ENCODE results near the gene MATN1. TPM values are rescaled to one million over a fixed set of nuclear protein-coding genes. Genes with fewer than 3 reads are reported as not detected.
A peak's percentile ranks its signal among the peaks of the same experiment; 100 is the strongest.

The MATN1 gene
- polyA plus RNA-seq, 1 donor = 0.30 TPM

DNA sequence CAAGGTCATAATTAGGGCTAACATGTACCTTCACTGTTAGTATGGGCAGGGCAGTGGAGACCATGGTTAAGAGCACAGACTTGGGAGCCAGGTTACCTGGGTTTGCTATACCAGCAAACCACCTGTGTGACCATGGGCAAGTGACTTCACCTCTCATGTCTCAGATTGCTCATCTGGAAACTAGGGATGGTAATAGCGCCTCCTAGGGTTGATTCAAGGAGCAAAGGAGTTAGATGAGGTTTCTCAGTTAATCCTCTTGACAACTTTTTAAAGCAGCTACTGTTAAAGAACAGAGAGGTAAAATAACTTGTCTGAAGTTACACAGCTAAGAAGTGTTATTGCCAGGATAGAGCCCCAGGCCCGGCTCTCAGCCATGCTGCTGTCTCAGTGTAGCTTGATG, 790 bp upstream of the MATN1 start:
- H3K27ac ChIP-seq (ENCODE audit: low read length) = no peak overlapping the region
- H3K4me1 ChIP-seq (ENCODE audit: control insufficient read depth, insufficient read depth, low read length) = peaks cover 43% of the 10 kb centered on the region
- H3K9me3 ChIP-seq (ENCODE audit: control insufficient read depth, low read depth, low read length) = no peaks in the 10 kb centered on the region
- no peak for DNase-seq
- H3K36me3 ChIP-seq (ENCODE audit: control insufficient read depth, insufficient read depth, low read length) = peaks cover 27% of the 10 kb centered on the region
- H3K4me3 ChIP-seq (ENCODE audit: low read length) = no peak overlapping the region
- no peaks in the 10 kb centered on the region for H3K27me3 ChIP-seq (ENCODE audit: control insufficient read depth, insufficient read depth, low read length)
- no CpG with 5 or more reads among the region's 2 CpGs for WGBS (ENCODE audit: insufficient coverage, low lambda C conversion rate)

DNA sequence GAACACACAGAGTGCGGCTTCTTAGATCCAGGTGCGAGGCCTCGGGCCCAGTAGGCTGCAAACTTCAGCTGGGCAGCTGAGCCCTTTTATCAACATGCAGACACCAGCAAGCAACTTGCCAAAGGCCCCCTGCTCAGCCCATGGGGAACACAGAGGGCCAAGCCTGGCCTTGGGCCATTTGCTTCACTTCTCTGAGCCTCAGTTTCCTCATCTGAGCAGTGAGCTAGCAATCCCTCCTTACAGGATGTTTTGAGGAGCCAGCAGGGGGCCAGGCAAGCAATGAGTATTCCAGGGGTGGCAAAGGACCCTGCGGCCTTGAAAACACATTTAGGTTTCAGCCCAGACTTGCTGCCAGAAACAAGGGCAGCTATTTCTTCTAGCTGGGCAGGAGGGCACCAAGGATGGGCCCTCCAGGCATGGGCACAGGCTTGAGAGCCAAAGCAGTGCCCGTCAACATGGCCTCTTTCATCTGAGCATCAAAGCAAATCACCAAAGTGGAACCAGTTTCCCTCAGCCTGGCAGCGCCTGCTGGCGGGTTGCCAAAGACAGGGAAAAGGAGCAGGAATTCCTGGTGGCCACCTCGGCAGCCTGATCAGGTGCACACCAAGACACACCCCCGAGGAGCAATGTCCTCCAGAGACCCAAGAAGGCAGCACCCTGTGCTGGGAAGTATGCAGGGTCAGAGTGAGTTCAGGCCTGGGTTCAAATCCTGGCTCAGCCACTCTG, 1.4 kb downstream of the MATN1 start:
- WGBS (ENCODE audit: insufficient coverage, low lambda C conversion rate) = no CpG with 5 or more reads among the region's 9 CpGs
- H3K4me3 ChIP-seq (ENCODE audit: low read length) = no peak overlapping the region
- peaks cover 9% of the 10 kb centered on the region for H3K9me3 ChIP-seq (ENCODE audit: control insufficient read depth, low read depth, low read length)
- H3K27ac ChIP-seq (ENCODE audit: low read length) = no peak overlapping the region
- no peaks in the 10 kb centered on the region for H3K27me3 ChIP-seq (ENCODE audit: control insufficient read depth, insufficient read depth, low read length)
- DNase-seq = peak; percentile 44 to 73
- peaks cover 27% of the 10 kb centered on the region for H3K36me3 ChIP-seq (ENCODE audit: control insufficient read depth, insufficient read depth, low read length)
- peaks cover 27% of the 10 kb centered on the region for H3K4me1 ChIP-seq (ENCODE audit: control insufficient read depth, insufficient read depth, low read length)

DNA sequence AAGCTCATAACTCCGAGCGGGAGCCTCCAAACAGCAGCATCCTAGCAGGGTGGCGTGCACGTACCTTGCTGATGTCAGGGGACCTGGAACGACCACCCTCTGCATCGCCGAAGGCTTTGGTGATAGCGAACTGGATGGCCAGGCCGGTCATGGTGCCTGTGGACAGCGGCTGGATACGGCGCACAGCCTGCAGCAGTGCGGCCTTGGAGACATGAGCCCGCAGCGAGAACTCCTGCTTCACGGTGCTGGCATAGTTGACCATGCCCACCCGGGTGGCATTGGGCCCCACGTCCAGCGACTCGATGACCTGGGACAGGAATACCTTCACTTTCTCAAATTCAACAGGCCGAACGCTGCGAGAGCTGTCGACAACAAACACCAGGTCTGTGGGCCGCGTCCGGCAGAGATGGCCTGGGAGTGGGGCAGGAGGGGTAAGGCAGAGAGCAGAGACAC, 2.0 kb downstream of the MATN1 start:
- Histone ChIP-seq H3K27me3 (ENCODE audit: control insufficient read depth, insufficient read depth, low read length) (no peaks in the 10 kb centered on the region), H3K4me3 (ENCODE audit: low read length) (no peak overlapping the region), H3K9me3 (ENCODE audit: control insufficient read depth, low read depth, low read length) (peaks cover 9% of the 10 kb centered on the region), H3K27ac (ENCODE audit: low read length) (no peak overlapping the region), H3K4me1 (ENCODE audit: control insufficient read depth, insufficient read depth, low read length) (peaks cover 23% of the 10 kb centered on the region), H3K36me3 (ENCODE audit: control insufficient read depth, insufficient read depth, low read length) (peaks cover 26% of the 10 kb centered on the region)
- no CpG with 5 or more reads among the region's 27 CpGs for WGBS (ENCODE audit: insufficient coverage, low lambda C conversion rate)
- no peak for DNase-seq

DNA sequence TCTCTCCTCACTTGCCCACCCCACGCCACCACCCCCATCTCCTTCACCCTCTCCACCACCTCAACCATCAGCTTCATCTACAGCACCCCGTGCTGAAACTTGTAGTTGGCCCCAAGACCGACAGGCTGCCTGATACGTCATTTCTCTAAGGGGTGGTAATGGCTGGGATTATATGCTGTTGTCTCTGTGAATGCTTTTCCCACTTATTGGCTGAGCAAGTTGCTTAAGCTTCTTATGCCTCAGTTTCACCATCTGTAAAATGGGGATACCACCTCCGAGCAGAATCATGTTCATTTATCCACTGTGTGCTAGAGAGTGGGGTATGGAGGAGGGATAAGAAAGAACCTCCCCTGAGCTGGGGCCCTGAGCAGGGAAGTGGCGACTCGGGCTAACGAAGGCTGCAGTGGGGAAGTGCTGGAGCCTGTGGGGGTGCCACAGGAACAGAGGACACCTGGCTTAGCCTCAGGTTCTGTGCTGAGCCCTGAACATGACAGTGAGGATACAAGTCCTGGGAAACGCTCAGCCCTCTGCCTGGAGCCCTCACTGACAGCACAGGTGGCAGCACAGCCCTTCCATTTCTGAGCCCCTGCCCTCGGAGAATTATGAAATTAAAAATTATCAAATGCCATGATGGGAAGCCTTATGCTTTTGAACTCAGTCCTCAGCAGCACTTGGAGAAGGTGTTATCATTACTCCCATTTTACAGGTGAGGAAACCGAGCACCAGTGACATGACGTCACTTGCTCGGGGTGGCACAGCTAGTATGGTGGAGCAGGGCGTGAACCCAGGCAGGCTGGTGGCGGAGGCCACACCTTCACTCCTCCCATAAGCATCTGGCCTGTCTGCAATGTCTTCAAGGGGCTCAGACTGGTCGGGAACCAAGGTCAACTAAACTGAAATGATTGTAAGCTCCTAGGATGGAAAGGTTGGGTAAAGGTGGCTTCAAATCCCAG, 2.8 kb downstream of the MATN1 start:
- Histone ChIP-seq H3K4me3 (ENCODE audit: low read length) (no peak overlapping the region), H3K4me1 (ENCODE audit: control insufficient read depth, insufficient read depth, low read length) (peaks cover 22% of the 10 kb centered on the region), H3K27me3 (ENCODE audit: control insufficient read depth, insufficient read depth, low read length) (no peaks in the 10 kb centered on the region), H3K27ac (ENCODE audit: low read length) (no peak overlapping the region), H3K9me3 (ENCODE audit: control insufficient read depth, low read depth, low read length) (peaks cover 14% of the 10 kb centered on the region), H3K36me3 (ENCODE audit: control insufficient read depth, insufficient read depth, low read length) (peaks cover 20% of the 10 kb centered on the region)
- no CpG with 5 or more reads among the region's 16 CpGs for WGBS (ENCODE audit: insufficient coverage, low lambda C conversion rate)
- no peak for DNase-seq

DNA sequence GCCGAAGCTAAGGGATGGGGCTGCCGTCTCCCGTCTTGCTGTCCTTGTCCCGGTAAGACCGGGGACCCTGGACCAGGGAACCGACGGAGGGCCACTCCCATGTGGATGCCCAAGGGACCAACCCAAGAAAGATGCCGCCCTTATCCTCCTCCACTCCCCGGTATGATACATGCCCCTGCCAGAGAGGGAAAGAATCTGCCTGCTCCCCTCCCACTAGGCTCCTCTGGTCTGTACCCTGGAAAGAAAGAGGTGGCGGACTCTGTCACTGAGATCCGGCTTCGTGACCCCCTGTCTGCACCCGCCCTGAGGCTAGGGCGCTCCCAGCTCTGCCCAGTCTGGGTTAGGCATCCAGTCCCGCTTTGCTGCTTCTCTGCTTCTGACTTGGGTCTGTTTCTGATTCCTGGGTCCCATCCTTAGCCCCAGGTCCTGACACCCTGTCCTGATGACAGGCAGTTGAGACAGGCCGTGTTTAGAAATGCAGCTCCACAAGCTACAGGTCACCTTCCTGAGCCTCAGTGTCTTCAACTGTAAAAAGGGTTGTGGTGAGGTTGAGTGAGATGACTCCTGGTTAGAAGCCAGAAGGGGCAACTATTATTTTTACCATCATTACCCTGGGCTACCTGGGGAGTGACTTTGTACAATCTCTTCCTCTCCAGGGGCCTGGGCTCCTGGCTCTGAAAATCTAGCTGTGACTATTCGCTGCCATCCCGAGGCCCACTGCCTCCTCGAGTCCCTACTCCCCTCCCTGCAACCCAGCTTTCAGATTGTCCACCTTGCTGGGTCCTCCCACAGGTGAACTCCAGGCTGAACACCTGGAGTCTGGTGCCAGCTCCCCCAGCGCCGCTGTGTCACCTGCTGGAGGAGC, 3.7 kb downstream of the MATN1 start:
- H3K27ac ChIP-seq (ENCODE audit: low read length) = peak overlapping the region; percentile 100
- H3K9me3 ChIP-seq (ENCODE audit: control insufficient read depth, low read depth, low read length) = peaks cover 14% of the 10 kb centered on the region
- peak overlapping the region; percentile 89 for H3K4me3 ChIP-seq (ENCODE audit: low read length)
- peaks cover 19% of the 10 kb centered on the region for H3K36me3 ChIP-seq (ENCODE audit: control insufficient read depth, insufficient read depth, low read length)
- H3K4me1 ChIP-seq (ENCODE audit: control insufficient read depth, insufficient read depth, low read length) = peaks cover 22% of the 10 kb centered on the region
- no peak for DNase-seq
- H3K27me3 ChIP-seq (ENCODE audit: control insufficient read depth, insufficient read depth, low read length) = no peaks in the 10 kb centered on the region
- no CpG with 5 or more reads among the region's 21 CpGs for WGBS (ENCODE audit: insufficient coverage, low lambda C conversion rate)

DNA sequence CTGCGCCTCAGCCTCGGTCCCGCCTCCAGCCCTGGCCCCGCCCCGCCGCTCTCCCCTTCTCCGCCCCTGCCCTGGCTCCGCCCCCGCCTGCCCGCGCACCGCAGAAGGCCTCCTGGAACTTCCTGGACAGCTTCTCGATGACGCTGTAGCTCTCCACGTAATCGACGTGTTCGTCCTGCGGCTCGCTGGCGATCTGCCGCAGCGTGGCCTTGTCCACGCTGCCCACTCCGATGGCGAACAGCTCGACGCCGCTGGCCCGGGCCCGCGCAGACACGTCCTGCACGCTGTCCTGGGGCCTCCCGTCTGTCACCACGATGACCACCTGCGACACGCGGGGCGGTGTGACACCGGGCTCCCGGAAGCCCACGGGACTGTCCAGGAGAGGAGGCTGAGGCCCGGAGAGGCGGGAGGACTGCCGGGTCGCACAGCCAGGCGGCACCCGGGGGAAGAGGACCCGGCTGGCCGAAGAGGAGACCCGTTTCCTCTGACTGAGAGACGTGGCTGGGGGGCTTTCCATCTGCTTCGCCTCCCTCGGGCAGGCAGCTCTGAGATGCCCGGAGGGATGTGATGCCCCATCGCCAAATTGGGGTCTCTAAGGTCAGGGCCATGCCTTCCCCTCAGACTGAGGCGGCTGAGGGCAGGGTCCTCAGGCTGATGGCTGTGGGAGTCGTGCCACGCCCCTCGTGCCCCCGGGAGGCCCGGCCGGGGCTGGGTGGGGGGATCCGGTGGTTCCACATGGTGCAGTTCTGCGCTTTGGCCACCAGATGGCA, 4.6 kb downstream of the MATN1 start:
- peak; percentile 96 to 97 for DNase-seq
- H3K27me3 ChIP-seq (ENCODE audit: control insufficient read depth, insufficient read depth, low read length) = no peaks in the 10 kb centered on the region
- no CpG with 5 or more reads among the region's 66 CpGs for WGBS (ENCODE audit: insufficient coverage, low lambda C conversion rate)

DNA sequence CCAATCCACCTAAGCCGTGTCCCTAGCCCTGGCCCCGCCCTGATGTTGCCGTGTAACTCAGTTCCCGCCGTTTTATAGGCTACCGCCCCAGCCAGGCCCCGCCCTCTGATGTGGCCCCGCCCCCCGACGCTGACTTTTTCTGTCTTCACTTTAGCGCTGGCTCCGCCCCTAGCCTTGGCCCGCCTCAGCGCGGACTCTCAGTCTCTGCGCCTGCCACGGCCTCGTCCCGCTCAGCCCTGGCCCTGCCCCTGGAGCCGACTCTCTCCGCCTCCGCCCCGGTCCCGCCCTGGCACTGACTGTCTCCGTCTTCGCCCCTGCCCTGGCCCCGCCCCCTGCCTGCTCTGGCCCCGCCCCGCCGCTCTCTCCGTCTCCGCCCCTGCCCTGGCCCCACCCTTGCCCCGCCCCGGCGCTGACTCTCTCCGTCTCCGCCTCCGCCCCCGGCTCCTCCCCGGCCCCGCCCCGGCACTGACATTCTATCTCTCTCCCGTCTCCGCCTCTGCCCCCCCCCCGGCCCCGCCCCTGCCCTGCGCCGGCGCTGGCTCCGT, 5.2 kb downstream of the MATN1 start:
- peak overlapping the region; percentile 25 for H3K4me3 ChIP-seq (ENCODE audit: low read length)
- WGBS (ENCODE audit: insufficient coverage, low lambda C conversion rate) = no CpG with 5 or more reads among the region's 50 CpGs
- DNase-seq = peak; percentile 98
- H3K36me3 ChIP-seq (ENCODE audit: control insufficient read depth, insufficient read depth, low read length) = peaks cover 14% of the 10 kb centered on the region
- H3K27ac ChIP-seq (ENCODE audit: low read length) = peak overlapping the region; percentile 78
- H3K4me1 ChIP-seq (ENCODE audit: control insufficient read depth, insufficient read depth, low read length) = peaks cover 22% of the 10 kb centered on the region
- peaks cover 14% of the 10 kb centered on the region for H3K9me3 ChIP-seq (ENCODE audit: control insufficient read depth, low read depth, low read length)
- no peaks in the 10 kb centered on the region for H3K27me3 ChIP-seq (ENCODE audit: control insufficient read depth, insufficient read depth, low read length)

More for the DNA sequence above, 4.6 kb downstream of the MATN1 start:
- peaks cover 14% of the 10 kb centered on the region for H3K36me3 ChIP-seq (ENCODE audit: control insufficient read depth, insufficient read depth, low read length)
- peak overlapping the region; percentile 100 for H3K27ac ChIP-seq (ENCODE audit: low read length)
- peak overlapping the region; percentile 89 for H3K4me3 ChIP-seq (ENCODE audit: low read length)
- H3K4me1 ChIP-seq (ENCODE audit: control insufficient read depth, insufficient read depth, low read length) = peaks cover 22% of the 10 kb centered on the region
- H3K9me3 ChIP-seq (ENCODE audit: control insufficient read depth, low read depth, low read length) = peaks cover 14% of the 10 kb centered on the region

DNA sequence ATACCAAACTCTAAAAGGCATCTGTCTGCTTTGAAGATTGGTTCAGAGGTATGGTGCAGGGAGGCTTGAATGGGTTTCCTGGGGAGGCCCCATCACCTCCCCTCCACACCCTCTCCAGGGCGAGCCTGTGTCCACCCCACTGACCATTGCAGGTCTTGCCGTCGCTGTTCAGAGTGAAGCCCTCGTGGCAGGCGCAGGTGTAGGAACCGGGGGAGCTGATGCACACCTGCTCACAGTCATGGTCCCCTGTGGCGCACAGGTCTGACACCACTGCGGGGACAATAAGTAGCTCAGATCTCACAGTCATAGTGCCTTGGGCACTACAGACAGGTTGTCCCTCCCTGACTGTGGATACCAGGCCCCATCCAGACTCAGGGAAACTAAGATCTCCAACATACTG, 6.7 kb downstream of the MATN1 start:
- Histone ChIP-seq H3K36me3 (ENCODE audit: control insufficient read depth, insufficient read depth, low read length) (peaks cover 2% of the 10 kb centered on the region), H3K9me3 (ENCODE audit: control insufficient read depth, low read depth, low read length) (peaks cover 14% of the 10 kb centered on the region), H3K27me3 (ENCODE audit: control insufficient read depth, insufficient read depth, low read length) (no peaks in the 10 kb centered on the region), H3K4me3 (ENCODE audit: low read length) (no peak overlapping the region), H3K4me1 (ENCODE audit: control insufficient read depth, insufficient read depth, low read length) (peaks cover 13% of the 10 kb centered on the region), H3K27ac (ENCODE audit: low read length) (no peak overlapping the region)
- no peak for DNase-seq
- WGBS (ENCODE audit: insufficient coverage, low lambda C conversion rate) = no CpG with 5 or more reads among the region's 8 CpGs

DNA sequence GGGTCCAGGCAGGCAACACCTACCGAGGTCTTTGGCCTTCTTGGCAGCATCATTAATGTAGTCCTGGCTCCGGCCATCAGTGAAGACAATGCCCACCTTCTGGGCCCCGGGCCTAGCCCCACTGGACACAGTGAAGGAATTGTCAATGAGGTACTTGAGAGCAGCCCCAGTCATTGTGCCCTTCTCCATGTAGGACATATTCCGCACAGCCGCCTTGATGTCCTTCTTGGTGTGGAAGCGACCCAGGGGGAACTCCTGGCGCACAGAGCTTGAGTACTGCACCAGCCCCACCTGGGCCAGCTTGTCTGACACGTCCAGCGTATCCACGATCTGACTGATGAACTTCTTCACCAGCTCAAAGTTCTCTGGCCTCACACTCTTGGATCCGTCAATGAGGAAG, 7.5 kb downstream of the MATN1 start:
- Histone ChIP-seq H3K9me3 (ENCODE audit: control insufficient read depth, low read depth, low read length) (peaks cover 14% of the 10 kb centered on the region), H3K27ac (ENCODE audit: low read length) (no peak overlapping the region), H3K27me3 (ENCODE audit: control insufficient read depth, insufficient read depth, low read length) (no peaks in the 10 kb centered on the region), H3K4me1 (ENCODE audit: control insufficient read depth, insufficient read depth, low read length) (peaks cover 13% of the 10 kb centered on the region), H3K4me3 (ENCODE audit: low read length) (no peak overlapping the region), H3K36me3 (ENCODE audit: control insufficient read depth, insufficient read depth, low read length) (no peaks in the 10 kb centered on the region)
- no peak for DNase-seq
- no CpG with 5 or more reads among the region's 11 CpGs for WGBS (ENCODE audit: insufficient coverage, low lambda C conversion rate)
